HG02678 (cell line): Measurements from ENCODE around the gene IL10.

Experiments
- ATAC-seq: cut with Tn5 transposase; IDR thresholded peaks from one replicate; pipeline ENCODE4 v1.9.1; 2021; ENCODE audit warnings: mild to moderate bottlenecking, moderate library complexity; ENCODE audit not compliant: unreplicated experiment

IL10 gene

GRCh38 chr1:206772243-206772937, at the start of gene IL10:
TSS of gene IL10 (minus strand) at chr1:206772494. CDS start at chr1:206772435, 59 bp downstream.
- ATAC-seq, result no peak

GRCh38 chr1:206821493-206821892, 49.2 kb upstream of the IL10 start:
- no peak for ATAC-seq

GRCh38 chr1:206816390-206817287, 44.3 kb upstream of the IL10 start:
- ATAC-seq, result peak; percentile 77

GRCh38 chr1:206814716-206815341, 42.5 kb upstream of the IL10 start:
- no peak for ATAC-seq

GRCh38 chr1:206812471-206812870, 40.2 kb upstream of the IL10 start:
- ATAC-seq, result no peak

GRCh38 chr1:206809504-206810084, 37.3 kb upstream of the IL10 start:
- ATAC-seq, result no peak

- peak; percentile 62 for ATAC-seq
Observed at GRCh38 chr1:206808615-206809014, 36.3 kb upstream of the IL10 start.

GRCh38 chr1:206805357-206805756, 33.1 kb upstream of the IL10 start:
- no peak for ATAC-seq

GRCh38 chr1:206804156-206804737, 32.0 kb upstream of the IL10 start:
- no peak for ATAC-seq

GRCh38 chr1:206803221-206803730, 31.0 kb upstream of the IL10 start:
- ATAC-seq, result peak; percentile 97

- no peak for ATAC-seq
Observed at GRCh38 chr1:206802401-206802800, 30.1 kb upstream of the IL10 start.

GRCh38 chr1:206801467-206801866, 29.2 kb upstream of the IL10 start:
- no peak for ATAC-seq

GRCh38 chr1:206800891-206801290, 28.6 kb upstream of the IL10 start:
- ATAC-seq, result no peak

GRCh38 chr1:206800411-206800810, 28.1 kb upstream of the IL10 start:
- ATAC-seq, result no peak

GRCh38 chr1:206799311-206799710, 27.0 kb upstream of the IL10 start:
- ATAC-seq, result no peak

GRCh38 chr1:206798384-206798996, 26.2 kb upstream of the IL10 start:
- no peak for ATAC-seq

- ATAC-seq, result no peak
Observed at GRCh38 chr1:206797534-206798383, 25.5 kb upstream of the IL10 start.

- no peak for ATAC-seq
Observed at GRCh38 chr1:206796981-206797402, 24.7 kb upstream of the IL10 start.

GRCh38 chr1:206796116-206796515, 23.8 kb upstream of the IL10 start:
- no peak for ATAC-seq
